GM19238 (cell line): ENCODE results near the gene PTPRS.
A peak's percentile ranks its signal among the peaks of the same experiment; 100 is the strongest.

ENCODE experiments used
- DNase-seq: peaks from one replicate; pipeline ENCODE4 v3.0.0; 2011; ENCODE audit warnings: low spot score; ENCODE audit not compliant: insufficient read length

The PTPRS gene

DNA sequence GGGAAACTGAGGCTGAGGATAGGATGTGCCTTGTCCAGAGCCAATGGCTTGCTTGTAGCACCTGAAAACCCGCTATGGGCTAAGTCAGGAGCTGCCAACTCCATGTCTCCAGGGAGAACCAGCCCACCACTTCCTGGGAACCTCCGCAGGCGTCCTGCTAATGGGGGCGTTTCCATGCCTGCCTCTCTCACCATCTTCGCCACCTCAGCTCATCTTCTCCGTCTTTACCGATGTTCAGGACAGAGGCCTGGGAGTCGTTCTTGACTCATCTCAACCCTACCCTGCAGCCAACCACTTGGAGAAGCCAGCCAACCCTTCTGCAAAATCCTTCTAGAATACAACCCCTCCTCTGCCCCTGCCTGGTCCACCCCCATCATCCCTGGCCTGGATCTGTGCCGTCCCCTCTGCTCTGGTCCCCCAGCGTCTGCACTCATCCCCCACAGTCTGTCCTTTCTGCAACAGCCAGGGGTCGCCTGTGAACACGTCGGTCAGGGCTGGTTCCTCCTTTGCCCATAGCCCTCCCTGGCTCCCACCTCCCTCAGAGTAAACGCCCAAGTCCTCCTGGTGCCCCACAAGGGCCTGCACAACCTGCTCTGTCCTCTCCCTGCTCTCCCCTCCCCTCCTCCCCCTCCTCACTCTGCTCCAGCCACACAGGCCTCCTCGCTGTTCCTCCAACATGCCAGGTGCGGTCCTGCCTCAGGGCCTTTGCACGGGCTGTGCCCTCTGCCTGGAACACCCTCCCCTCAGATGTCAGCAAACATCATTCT lies 31.0 kb downstream of the PTPRS start:
- no peak for DNase-seq

DNA sequence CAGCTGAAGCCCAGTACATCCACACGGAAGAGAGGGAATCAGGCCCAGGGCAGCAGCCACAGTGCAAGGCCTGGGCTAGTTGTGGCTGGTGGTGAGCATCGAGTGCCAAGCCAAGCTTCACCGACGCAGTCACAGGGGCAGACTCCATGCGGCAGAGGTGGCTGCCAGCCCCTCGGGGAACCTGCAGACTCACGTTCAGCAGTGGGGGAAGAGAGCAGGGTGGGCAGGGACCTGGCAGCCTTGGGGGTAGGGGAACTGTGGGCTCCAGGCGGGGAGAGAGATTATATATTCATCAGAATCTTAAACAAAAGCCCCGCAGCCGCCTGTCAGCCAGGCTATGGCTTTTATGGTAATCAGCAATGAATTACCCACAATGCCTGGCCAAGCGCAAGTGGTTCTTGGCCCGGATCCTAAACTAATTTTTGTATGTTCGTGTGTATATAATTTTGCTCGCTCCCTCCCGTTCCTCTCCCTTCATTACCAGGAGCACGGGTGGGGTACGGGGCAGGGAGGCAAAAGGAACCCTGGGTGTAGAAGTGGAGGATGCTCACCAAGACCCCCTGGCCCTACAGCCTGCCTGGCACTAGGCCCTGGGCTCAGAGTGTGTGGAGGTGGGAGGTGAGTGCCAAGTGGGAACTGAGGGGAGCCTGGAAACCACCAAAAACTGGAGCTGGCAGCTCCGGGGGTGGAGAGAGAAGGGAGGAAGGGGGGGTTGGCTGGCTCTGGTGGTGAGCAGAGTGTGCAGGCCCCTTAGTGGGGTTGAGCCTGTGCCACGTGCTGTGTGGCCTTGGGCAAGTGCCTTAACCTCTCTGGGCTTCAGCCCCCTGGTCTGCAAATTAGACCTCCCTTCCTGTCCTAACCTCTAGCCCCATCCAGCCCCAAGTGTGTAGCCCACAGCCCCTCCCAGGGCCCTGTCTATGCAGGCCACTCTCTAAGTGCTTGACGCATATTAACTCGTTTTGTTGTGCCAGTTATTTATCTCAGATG lies 31.9 kb downstream of the PTPRS start:
- no peak for DNase-seq

DNA sequence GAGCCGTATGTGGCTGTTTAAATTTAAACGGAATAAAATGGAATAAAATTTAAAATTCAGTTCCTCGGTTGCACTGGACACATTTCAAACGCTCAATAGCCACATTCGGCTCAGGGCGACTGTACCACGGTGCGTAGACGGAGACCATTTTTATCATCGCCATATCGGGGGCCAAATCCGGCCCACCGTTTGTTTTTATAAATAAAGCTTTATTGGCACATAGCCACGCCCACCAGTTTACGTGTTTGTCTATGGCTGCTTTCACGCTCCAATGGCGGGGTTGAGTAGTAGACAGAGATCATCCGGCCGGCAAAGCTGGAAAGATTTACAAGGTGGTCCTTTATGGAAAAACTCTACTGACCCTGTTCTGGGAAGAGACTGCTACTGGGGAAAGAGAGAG lies 33.0 kb downstream of the PTPRS start:
- no peak for DNase-seq

DNA sequence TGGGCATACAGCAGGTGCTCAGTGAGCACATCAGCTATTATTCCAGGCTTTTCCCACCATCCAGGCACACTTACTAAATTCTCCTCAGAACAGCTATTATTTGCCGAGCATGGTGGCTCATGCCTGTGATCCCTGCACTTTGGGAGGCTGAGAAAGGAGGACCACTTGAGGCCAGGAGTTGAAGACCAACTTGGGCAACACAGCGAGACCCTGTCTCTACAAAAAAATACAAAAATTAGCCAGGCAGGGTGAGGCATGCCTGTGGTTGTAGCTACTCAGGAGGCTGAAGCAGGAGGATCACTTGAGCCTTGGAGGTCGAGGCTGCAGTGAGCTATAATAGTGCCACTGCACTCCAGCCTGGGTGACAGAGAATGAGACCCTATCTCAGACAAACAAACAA lies 35.4 kb downstream of the PTPRS start:
- no peak for DNase-seq

DNA sequence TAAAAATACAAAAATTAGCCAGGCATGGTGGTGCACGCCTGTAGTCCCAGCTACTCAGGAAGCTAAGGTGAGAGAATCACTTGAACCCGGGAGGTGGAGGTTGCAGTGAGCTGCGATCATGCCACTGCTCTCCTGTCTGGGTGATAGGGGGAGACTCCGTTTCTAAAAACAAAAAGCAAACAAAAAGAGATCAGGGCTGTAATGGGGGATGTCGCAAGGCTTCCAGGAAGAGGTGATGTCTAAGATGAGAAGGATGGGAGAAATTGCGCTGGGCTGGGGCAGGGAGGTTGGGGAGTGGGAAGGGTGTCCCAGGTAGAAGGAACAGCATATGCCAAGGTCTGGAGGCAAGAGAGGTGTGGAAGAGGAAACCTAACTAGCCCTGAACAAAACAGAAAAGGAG lies 36.1 kb downstream of the PTPRS start:
- no peak for DNase-seq

DNA sequence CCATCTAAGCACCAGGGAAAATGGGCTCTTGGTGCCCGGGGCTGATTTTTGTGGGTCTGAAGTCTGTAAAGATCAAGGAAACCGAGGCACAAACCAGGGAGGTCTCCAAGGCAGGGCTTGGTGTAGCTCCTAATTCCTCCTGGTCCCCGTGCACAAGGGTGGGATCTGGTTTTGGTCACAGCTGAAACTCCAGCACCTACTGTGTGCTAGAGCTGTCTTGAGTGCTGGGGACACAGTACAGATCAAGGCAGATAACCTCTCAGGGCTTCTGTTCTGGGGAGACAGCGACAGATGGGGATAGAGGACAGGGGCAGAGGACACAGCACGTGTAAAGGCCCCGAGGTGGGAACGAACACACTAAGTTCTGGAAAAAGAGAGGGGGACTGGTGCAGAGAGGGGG lies 37.4 kb downstream of the PTPRS start:
- DNase-seq, result no peak

DNA sequence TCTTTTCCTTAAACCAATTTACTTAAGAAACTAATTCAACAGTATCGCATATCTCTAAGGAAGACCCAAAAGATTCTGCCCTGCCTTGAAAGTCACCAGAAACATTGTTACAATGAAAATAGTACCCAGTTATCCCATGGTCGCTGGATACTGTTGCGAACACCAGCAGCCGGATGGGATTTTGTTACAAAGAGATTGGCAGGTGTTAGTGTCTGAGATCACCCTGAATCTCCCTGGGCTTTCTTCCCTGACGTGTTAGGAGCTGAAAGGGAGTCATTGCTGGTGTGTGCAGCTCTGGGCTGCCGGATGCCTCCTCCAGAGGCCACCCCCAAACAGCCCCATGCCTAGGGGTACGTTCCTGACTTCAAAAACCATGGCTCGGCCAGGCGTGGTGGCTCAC lies 38.2 kb downstream of the PTPRS start:
- no peak for DNase-seq

DNA sequence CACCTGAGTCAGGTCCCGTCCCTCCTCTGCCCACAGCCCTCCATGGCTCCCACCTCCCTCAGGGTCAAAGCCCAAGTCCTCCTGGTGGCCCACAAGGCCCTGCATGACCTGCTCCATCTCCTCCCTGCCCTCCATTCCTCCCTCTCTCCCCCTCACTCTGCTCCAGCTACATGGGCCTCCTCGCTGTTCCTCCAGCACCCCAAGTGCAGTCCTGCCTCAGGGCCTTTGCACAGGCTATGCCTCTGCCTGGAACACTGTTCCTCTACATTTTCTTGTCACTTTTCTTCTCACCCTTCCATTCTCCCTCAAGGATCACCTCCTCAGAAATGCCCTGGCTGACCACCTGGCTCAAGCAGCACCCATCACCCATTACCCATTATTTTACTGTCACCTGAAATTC lies 41.5 kb downstream of the PTPRS start:
- DNase-seq, result no peak

DNA sequence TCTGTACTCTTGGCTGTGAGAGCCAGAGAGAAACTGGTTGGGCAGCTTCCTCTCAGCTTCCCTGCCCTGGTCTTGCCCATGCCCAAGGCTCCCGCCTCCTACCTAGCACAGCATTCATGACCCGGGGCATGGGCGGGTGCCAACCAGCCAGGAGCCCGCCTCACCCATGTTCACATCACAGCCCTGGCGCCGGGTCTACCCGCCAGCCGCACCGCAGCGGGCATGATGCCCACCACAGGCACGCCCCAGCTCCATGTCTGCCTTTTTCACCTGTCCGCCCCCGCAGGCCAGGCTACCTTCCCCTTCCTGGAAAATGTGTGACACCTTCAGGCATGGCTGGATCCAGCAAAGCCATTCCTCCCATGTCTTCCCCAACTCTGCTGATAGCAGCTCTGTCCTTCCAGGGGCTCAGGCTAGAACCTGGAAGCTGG lies 42.1 kb downstream of the PTPRS start:
- no peak for DNase-seq

DNA sequence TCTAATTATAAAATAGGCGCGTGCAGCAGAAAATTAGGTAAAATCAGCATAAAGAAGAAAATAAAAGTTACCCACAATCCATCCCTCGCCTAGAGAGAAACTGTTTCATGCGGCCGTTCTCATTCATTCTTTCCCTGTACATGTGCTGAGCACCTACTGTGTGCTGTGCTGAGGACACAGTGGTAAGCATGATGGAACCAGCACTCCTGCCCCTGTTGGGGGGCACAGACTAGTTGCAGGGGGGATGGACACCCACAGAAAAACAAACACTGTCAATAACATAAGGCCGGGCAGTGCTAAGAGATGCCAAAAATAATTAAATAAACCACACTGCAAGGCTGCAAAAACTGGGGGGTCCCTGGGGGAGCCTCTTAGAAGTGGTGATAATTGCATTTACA lies 43.3 kb downstream of the PTPRS start:
- no peak for DNase-seq

DNA sequence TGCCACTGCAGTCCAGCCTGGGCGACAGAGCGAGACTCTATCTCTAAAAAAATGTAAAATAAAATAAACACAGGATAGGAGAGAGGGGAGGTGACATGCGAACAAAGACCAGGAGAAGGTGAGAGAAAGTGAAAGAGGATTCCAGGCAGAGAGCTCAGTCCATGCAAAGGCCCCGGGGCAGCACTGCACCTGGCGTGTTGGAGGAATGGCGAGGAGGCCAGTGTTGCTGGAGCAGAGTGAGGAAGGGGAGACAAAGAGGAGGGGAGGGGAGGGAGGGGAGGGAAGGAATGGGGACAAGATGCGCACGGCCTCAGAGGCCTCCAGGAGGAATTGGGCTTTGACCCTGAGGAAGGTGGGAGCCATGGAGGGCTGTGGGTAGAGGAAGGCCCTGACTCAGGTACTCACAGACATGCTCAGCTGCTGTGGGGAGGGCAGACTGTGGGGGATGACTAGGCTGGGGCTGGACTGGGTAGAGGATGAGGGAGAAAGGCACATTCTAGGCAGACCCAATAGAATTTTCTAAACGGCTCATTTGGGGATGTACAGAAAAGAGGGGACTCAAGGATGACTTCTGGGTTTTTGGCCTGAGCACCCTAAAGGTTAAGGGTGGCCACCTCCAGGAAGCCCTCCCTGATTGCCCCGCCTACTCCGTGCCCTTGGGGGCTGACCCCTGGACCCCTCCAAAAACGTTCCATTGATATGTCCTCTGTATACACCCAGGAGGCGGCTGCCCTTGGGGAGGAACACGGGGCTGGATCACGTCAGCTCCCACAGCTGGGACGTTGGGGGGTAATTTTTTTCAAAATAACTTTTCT lies 43.9 kb downstream of the PTPRS start:
- DNase-seq, result no peak

DNA sequence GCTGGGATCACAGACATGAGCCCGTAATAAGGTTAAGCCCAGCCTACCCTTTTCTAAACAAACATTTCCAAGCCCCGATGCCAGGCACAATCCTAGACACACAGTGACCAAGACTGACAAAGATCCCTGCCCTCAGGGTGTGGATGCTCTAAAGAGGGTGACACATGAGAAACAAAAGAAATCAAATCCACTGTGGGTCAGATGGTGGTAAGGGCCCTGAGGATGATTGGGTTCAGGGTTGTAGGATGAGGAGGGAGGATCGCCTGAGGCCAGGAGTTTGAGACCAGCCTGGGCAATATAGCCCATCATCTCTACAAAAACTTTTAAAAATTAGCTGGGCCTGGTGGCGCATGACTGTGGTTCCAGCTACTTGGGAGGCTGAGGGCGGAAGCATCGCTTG lies 44.6 kb downstream of the PTPRS start:
- no peak for DNase-seq

DNA sequence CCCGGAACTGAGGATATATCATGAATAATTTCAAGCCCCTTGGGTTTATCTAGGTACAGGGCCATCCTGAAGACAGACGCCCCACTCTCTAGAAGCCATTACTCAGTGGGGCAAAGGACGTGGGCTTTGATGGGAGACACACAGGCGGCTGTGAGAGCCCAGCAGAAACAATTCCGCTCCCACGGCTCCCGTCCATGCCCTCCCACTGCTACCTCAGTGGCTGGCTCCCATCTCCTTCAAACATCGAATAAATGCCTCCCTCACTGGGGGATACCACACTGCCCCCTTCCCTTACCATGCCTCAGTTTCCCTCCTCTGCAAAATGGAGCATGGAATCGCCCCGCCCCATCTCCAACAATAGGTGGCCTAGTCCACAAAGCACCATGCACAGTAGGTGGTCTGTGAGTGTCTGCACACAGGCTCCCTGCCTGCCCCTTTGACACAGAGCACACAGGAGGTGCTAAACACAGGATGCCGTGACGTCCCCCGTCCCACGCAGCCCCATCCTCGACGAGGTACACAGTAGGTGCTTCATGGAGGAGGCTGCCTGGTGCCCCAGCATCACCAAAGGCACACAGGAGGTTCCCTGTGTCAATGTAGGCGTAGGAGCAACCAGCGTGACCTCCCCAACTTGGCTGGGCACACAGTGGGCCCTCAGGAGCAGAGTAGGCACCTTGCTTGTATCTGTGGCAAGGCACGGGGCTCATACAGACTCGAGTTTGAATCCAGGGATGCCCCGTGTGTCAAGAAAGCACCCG lies 46.0 kb downstream of the PTPRS start:
- no peak for DNase-seq

DNA sequence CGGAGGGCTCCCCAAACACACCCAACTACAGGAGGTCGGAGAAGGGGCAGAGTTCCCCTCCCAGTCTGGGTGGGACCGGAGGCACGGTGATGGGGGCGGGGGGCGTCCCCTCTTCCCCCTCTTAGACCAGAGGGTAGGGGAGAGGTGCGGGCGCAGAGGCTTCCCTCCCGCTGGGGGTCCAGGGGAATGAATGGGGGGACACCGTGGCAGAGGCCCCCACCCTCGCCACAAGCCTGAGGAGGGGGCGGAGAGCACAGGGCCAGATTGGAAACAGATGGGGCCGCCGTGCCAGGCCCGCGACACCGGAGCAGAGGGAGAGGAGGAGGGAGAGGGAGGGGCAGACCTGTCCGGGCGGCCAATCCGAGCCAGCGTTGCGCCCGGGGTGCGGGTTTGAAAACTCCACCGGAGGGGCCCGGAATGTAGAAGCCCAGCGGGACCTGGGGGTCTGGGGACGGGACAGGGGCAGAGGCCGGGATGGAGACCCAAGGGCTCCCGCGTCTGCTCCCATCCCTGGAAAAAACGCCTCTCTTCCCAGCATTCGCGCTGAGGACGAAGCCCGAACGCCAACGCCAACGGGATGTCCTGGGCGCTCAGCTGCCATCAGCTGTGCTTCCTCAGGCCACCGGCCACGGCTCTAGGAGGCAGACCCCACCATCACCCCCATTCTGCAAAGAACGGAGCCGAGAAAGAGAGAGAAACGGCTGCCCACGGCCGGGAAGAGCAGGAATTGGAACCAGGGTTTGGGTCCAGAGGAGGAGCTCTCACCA lies 46.8 kb downstream of the PTPRS start:
- DNase-seq, result no peak

DNA sequence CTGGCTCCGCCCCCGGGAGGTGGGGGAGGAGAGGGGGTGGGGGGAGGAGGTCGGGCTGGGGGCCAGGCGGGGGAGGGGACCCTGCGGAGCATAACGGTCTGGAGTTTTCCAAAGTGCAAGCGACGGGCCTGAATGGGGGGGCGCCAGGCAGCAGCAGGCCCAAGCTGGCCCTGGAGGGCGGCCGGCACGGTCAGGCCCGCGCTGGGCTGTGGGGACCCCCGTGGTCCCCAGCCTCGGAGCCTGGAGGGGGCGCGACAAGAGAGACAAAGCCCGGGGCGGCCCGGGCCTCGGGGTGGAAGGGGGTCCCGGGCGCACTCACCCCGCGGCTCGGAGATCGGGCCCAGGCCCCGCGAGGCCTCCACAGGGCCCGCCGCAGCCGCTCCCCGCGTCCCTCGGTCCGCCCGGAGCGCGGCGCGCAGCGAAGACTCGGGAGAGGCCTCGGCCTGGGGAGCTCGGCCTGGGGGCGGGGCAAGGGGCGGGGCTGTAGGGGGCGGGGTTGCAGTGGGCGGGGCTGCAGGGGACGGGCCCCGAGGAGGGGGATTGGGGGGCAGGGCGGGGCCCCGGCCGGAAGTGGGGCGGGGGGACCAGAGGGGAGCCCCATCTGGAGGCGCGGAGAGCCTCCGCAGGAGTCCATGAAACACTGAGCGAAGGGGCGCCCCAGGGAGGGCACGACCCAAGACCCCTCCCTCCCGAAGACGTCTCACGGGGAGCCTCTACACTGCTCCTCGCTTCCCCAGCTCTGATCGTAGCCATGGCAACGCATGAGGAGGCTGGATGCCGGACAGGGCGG lies 47.6 kb downstream of the PTPRS start:
- peak; percentile 41 for DNase-seq

DNA sequence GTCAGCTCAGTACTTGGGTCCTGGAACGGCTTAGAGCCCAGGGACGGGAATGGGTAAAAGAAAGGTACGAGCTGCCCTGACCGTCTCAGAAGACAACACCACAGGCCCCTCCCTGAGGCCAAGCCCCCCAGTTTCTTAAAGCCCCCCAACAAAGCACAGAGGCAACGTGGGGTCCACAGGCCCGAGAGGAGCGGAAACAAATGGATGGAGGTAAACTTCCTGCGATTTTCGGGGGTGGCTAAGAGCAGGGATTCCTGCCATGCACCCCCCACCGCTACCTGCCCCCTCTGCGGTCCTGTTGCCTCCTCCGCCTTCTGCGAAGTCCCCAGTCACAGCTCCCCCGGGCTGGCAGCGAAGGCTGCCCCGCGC lies 48.2 kb downstream of the PTPRS start:
- no peak for DNase-seq

DNA sequence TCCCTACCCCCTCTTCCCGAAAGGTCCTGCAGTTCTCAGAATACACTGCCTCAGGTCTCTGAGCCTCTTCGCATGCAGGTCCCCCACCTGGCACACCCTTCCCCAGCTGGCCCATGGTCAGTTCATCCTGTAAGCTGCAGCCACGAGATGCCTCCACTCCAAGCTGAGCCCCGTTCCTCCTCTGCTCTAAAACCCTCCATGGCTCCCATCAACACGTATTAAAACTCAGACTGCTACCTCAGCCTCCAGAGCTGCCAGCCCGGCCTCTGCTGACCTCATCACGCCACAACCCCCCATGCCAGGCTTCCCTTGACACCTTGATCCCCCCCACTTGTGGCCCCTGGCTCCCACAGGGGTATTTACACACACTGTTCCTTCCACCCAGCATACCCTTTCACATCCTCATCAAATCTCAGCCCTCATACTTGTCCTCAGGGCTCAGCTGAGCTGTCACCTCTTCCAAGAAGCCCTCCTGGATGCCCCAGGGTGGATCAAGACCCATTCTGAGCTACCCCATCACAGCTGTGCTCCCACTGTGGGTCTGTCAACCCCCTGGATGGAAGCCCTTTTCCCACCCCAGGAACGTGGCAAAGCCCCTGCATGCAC lies 48.9 kb downstream of the PTPRS start:
- DNase-seq, result no peak
